Measurements from ENCODE around the gene BMPR2.

- TF ChIP-seq CTCF (conservative IDR thresholded peaks at IDR 0.05; ENCODE audit: low read depth, low read length) (no peak), EZH2 (IDR thresholded peaks at IDR 0.05; ENCODE audit: low read length, unreplicated experiment) (no peak)
These were observed 29.7 kb downstream of the BMPR2 start for GRCh38 chr2:202405798-202406197.

Data from PC-3 (cell line).